Stimulated activated CD4-positive, alpha-beta T cell treated with anti-CD3 and anti-CD28 coated beads, Interleukin-1b, Interleukin-23, amount 100 ng/mL, for 24 hours (primary cell): Measurements from ENCODE around the gene ANKS1A.

Source experiments
- DNase-seq, 4 experiments: peaks; one replicate each; pipeline ENCODE4 v3.0.0-alpha.2; 2020; ENCODE audit warnings: low read depth in 4 of 4, low spot score in 1 of 4

ANKS1A gene

DNA sequence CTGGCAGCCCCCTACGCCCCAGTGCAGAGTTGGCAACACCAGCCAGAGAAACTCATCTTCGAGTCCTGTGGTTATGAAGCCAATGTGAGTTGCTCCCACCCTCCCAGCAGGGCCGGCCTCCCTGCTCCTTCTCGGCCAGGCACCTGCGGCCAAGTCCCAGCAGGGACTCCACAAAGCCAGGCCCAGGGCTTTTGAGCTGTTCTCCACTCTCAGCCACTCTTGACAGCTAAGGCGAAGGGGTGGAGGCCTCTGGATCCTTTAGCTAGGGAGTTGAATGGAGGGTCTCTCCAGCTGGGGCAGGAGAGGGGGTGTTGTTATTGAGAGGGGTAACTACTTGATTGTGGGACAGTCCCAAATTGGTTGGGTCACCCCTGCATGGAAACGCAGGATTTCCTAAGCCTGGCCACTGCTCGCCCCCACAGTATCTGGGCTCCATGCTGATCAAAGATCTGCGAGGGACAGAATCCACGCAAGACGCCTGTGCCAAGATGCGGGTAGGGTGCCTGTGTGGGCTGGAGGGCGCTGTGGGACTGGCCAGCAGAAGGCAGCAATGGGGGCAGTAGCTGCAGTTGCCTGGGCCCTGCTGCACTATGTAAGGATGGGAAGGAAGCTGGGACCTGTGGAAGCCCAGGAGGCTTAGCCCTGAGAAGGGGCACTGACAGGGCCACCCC, 193.8 kb downstream of the ANKS1A start:
- DNase-seq = no peak

- no peak for DNase-seq
Observed at GRCh38 chr6:35083507-35083906, 194.5 kb downstream of the ANKS1A start.

GRCh38 chr6:35084041-35084491, 195.0 kb downstream of the ANKS1A start:
- no peak for DNase-seq

GRCh38 chr6:35084511-35085203, 195.6 kb downstream of the ANKS1A start:
- no peak for DNase-seq

DNA sequence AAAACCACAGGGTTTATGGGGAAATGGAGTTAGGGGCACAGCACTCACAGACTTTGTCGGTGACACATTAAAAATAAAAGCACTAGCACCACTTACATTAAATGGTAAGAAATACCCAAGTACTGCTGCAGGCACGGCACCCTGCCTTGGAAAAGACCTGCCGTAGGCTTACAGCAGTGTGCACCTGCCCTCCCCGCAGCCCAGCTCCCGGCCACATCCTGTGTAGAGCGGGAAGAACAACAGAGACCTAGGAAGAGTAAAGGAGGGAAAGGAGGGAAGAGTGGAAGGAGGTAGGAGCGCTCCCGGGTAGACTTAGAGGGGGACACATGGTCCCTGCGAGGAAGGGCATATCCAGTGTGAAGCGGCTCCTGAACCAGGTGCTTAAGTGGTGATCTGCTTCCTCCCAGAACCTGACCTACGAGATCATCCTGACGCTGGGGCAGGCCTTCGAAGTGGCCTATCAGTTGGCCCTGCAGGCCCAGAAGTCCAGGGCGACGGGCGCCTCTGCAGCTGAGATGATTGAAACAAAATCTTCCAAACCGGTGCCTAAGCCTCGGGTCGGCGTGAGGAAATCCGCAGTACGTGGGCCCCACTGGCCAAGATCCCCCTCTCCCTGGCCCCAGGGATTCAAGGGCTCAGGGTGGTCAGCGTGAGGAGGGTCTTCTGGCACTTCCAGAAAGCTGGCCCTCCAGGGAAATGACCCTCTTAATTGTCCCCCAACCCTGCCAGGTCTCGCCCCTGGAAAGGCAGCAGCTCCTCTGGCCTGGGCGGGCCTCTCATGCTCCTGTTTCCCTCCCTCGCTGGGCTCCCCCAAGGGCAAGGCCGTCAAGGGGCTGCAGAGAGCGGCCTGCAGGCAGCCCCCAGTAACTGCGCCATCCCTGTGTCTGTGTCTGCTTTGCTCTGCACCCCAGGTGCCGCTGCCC, 196.6 kb downstream of the ANKS1A start:
- no peak for DNase-seq

- DNase-seq = no peak
Observed at GRCh38 chr6:35086282-35086632, 197.2 kb downstream of the ANKS1A start.

GRCh38 chr6:35086636-35087360, 197.7 kb downstream of the ANKS1A start:
- no peak for DNase-seq

GRCh38 chr6:35087361-35088280, 198.6 kb downstream of the ANKS1A start:
- no peak for DNase-seq

- DNase-seq = no peak
Observed at GRCh38 chr6:35088281-35089215, 199.5 kb downstream of the ANKS1A start.

GRCh38 chr6:35089216-35089934, 200.3 kb downstream of the ANKS1A start:
- DNase-seq = no peak

- DNase-seq = no peak
Observed at GRCh38 chr6:35089935-35090505, 201.0 kb downstream of the ANKS1A start.

DNA sequence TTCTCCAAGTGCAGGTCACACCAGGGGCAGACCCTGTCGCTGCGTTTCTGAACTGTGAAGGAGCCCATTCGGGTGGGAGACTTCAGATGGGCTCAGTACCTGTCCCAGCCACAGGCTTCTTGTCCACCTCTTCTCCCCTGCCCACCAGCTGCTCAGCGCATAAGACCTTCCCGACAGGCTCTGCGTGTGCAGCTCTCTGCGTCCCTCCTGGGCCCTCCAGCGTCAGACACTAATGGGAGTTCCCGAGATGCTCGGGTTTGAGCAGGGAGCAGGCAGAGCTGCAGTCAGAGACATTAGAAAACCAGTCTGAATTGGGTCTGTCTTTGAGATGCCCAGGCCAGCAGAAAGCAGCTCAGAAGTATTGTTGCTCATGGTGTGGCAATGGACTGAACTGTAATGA, 201.7 kb downstream of the ANKS1A start:
- DNase-seq = no peak

DNA sequence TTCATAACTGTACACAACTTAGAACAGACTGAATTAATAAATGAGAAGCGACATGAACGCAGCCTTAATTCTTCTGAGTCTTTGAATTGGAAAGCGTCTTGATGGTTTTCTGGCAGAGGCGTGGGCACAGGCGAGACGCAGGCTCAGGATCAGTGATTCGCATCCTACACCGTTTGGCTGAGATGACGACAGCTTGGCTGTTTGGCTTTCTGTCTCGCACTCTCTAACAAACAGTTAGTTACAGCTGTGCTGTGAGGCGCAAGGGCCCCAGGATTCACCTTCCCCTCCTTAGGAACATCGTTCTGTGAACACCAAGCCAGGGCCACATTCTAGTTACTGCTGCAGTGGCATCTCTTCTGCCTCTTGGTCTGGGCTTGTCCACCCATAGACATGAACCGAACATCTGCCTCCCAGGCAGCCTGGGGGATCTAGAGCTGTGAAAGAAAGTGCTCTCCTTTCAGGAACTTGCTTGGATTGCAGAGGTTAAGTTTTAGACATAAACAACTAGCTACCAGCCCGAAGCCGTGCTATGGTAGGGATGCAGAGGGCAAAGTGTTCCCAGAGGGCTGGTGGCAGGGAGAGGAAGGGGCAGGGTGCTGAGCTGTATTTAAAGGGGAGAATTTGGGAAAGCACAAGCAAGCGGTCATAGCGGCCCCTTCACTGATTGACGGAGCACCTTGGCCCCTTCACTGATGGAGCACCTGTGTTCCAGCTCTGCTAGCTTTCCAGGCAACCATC, 202.5 kb downstream of the ANKS1A start:
- no peak for DNase-seq

- DNase-seq = no peak
Observed at GRCh38 chr6:35092362-35093117, 203.5 kb downstream of the ANKS1A start.

DNA sequence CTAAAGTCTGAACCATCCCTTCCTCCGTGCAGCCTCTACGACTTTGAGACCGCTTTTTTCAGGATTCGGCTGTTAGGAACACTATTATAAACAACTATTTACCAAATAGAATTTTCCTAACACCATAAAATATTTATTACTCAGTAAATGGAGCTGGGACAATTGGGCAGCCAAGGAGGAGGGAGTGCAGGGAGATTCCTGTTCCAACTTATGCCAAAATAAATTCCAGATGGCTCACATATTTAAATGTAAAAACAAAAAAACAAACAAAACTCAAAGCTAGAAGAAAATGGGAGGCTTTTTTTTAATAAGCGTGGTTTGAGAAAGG, 204.0 kb downstream of the ANKS1A start:
- no peak for DNase-seq

GRCh38 chr6:35093783-35094182, 204.7 kb downstream of the ANKS1A start:
- no peak for DNase-seq

GRCh38 chr6:35094183-35094582, 205.1 kb downstream of the ANKS1A start:
- no peak for DNase-seq
